NCI-H128 (cell line): Measurements from ENCODE around the gene RPS27.
"Not testable (repeated sequence)": the region's sequence is repeated elsewhere in the genome, so short reads cannot be mapped to it uniquely, and the experiment has no call there.

ENCODE experiments used
- DNase-seq: peaks from one replicate; lab custom pipeline; 2025; ENCODE audit not compliant: unreplicated experiment; lab: John Stamatoyannopoulos, UW

The RPS27 gene

GRCh38 chr1:153985341-153985912 lies 5.1 kb upstream of the RPS27 start:
- no peak for DNase-seq

- DNase-seq, result peak; percentile 48
Measured at GRCh38 chr1:153985941-153986761, 4.4 kb upstream of the RPS27 start, which contains the start of gene RAB13. RAB13 (minus strand) TSS chr1:153986339; CDS start chr1:153986236, 103 bp downstream.

GRCh38 chr1:153987621-153988020 lies 2.9 kb upstream of the RPS27 start:
- DNase-seq, result no peak

GRCh38 chr1:153991151-153991630 lies 629 bp downstream of the RPS27 start:
- no peak for DNase-seq

GRCh38 chr1:153991806-153992205 lies 1.2 kb downstream of the RPS27 start:
- no peak for DNase-seq

- DNase-seq, result no peak
Measured at GRCh38 chr1:153995202-153995601, 4.6 kb downstream of the RPS27 start.

GRCh38 chr1:153995640-153996039 lies 5.1 kb downstream of the RPS27 start:
- no peak for DNase-seq

GRCh38 chr1:153996882-153997281 lies 6.3 kb downstream of the RPS27 start:
- DNase-seq, result not testable (repeated sequence)

GRCh38 chr1:154000420-154000819 lies 9.9 kb downstream of the RPS27 start:
- no peak for DNase-seq

GRCh38 chr1:154006136-154006535 lies 15.6 kb downstream of the RPS27 start:
- no peak for DNase-seq

GRCh38 chr1:154012129-154012528 lies 21.6 kb downstream of the RPS27 start:
- DNase-seq, result no peak

- not testable (repeated sequence) for DNase-seq
Measured at GRCh38 chr1:154012543-154012942, 22.0 kb downstream of the RPS27 start.

GRCh38 chr1:154014154-154014907 lies 23.8 kb downstream of the RPS27 start:
- no peak for DNase-seq

GRCh38 chr1:154019269-154019668 lies 28.7 kb downstream of the RPS27 start:
- DNase-seq, result no peak

GRCh38 chr1:154019940-154020339 lies 29.4 kb downstream of the RPS27 start:
- DNase-seq, result no peak

- not testable (repeated sequence) for DNase-seq
Measured at GRCh38 chr1:154033697-154034096, 43.1 kb downstream of the RPS27 start.
